C4-2B (cell line): ENCODE results near the gene ZHX3.

Experiments
- H3K27ac ChIP-seq: fragments of 450-650 bp; 2 replicates; pipeline ENCODE4 v1.5.1; 2017
- CTCF ChIP-seq: fragments of 450-650 bp; conservative IDR thresholded peaks from 2 replicates; pipeline ENCODE4 v1.5.1; 2017; ENCODE audit warnings: mild to moderate bottlenecking
- ZFX ChIP-seq: fragments of 450-650 bp; IDR thresholded peaks from 2 replicates; pipeline ENCODE4 v1.6.1; 2017

ZHX3 gene

DNA sequence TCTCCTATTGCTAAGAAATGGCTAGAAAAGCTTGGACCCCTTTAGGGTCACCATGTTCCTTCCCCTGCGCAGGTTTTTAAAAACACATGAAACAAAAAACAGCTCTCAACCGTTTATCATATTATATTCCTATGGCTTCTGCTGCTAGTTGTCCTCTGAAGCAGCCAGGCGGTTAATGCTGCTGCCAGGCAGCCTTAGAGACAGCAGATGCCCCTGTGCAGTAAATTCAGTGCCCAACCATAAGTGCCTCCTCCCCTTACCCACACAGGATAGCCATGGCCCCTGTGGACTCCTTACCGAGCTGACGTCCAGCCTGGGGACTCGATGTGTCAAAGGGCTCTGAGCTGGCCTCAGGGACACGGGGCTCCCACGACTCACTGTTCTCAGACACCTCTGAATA is 115.8 kb downstream of the ZHX3 start:
- H3K27ac ChIP-seq, result no peak overlapping the region
- TF ChIP-seq ZFX (no peak), CTCF (no peak)

DNA sequence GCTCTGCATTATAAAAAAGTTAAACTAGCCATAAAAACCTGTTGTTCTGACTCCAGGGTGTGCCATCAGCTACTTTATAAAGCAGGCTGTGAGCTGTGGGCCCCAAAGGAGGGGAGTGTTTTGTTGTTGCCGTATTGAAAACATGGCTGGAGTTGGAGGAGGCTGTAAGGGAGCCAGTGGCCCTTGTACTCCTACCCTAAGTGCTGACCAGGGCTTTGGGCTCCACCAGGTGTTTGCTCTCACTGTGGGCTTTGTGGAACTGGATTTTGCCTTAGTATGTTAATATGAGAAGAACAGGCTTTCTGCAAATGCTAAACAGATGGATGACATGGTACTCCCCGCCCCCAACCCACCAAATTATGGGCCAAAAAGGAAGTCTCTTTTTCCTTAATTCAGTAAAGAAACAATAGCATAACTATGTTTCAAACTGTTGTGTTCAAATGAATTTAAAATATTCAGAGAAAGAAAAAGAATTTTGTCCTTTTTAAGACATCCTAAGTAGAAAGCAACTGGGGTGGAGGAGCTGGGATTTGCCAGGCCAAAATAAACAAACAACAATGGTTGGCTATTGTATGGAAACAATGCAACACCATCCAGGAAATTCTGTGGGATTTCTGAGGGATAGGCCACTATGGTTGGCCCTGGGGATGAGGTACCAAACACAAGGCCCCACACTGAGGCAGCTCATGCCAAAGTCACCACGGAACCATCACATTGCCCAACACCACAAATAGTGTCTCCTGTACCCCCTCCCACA is 116.9 kb downstream of the ZHX3 start:
- H3K27ac ChIP-seq, result no peak overlapping the region
- TF ChIP-seq CTCF (no peak), ZFX (no peak)

DNA sequence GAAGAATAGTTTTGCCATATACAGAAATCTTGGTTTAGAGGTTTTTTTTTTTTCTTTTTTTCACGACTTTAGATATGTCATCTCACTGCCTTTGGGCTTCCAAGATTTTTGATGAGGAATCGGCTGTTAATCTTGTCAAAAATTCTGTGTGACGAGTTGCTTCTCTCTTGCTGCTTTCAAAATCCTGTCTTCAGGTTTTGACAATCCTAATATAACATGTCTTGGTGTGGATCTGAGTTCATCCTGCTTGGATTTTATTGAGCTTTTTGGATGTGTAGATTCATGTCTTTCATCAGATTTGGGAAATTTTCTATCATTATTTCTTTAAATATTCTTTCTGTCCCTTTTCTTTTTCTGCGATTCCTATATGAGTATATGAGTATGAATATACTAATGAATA is 119.1 kb downstream of the ZHX3 start:
- H3K27ac ChIP-seq, result no peak overlapping the region
- no peak for TF ChIP-seq CTCF
- TF ChIP-seq ZFX, result no peak

DNA sequence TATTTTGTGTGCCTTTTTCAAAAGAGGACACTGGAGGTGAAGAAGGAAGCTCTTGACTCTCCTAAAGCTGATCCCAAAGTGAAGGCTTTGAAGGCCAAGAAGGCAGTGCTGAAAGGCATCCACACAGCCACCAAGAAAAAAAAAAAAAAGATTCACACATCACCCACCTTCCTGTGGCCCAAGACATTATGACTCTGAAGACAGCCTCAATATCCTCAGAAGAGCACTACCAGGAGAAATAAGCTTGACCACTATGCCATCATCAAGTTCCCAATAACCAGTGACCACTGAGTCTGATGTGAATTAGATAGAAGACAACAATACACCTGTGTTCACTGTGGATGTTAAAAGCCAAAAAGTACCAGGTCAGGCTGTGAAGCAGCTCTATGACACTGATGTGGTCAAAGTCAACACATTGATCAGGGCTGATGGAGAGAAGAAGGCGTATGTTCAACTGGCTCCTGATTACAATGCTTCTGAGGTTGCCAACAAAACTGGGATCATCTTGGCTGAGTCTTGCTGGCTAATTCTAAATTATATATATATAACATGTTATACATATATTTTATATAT is 120.8 kb downstream of the ZHX3 start:
- TF ChIP-seq CTCF (no peak), ZFX (no peak)
- no peak overlapping the region for H3K27ac ChIP-seq

GRCh38 chr20:41192575-41192974 is 125.0 kb downstream of the ZHX3 start:
- TF ChIP-seq CTCF (no peak), ZFX (no peak)
- no peak overlapping the region for H3K27ac ChIP-seq

GRCh38 chr20:41191562-41192500 is 125.7 kb downstream of the ZHX3 start:
- H3K27ac ChIP-seq, result no peak overlapping the region
- TF ChIP-seq ZFX, result no peak

GRCh38 chr20:41187668-41188067 is 129.9 kb downstream of the ZHX3 start:
- TF ChIP-seq ZFX (no peak), CTCF (no peak)
- H3K27ac ChIP-seq, result no peak overlapping the region
